GM21576 (cell line): ENCODE results near the gene GDPGP1.

Experiments
- ATAC-seq: cut with Tn5 transposase; IDR thresholded peaks from one replicate; pipeline ENCODE4 v1.9.1; 2021; ENCODE audit warnings: mild to moderate bottlenecking, moderate library complexity; ENCODE audit not compliant: unreplicated experiment

GDPGP1 gene

DNA sequence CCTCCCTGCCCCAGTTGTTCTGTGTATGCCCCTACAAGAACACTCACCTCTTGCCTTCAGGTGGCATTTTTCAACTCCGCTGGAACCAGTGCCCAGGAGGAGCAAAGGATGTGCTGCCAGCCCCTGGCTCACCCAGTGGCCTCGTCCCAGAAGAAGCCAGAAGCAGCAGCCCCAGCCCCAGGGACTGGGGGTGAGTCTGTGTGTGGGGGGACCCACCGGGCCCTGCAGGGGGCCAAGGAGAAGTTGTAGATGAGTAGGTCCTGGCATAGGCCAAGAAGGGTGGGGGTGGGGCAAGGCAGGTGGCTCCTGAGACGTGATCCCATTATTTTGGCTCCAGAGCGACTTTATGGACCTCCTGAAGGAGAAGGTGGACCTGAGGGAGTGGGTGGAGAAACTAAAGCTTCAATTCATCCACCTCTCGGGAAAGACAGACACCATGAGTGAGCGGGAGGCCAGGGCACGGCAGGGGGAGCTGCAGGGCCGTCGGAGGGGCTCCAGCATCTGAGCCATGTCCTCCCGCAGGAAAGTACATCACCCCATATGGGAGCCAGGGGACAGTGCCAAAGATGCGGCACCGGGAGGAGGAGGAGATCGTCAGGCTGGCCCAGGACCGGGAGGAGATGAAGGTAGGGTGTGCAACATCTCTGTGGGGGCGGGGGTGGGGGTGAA is 60.7 kb downstream of the GDPGP1 start:
- no peak for ATAC-seq

DNA sequence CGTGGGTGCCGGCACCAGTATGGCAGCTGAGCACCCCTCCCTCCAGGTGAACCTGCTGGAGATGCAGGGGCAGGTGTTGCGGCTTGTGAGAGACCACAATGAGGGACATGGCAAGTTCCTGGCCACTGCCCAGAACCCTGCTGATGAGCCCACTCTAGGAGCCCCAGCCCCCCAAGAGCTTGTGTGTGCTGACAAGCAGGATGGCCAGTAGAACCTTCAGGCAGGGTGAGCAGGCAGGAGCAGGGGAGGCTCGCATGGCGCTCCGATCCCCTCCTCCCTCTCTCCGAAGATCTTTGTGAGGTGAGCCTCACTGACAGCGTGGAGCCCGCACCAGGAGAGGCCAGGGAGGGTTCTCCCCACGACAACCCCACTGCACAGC is 61.2 kb downstream of the GDPGP1 start:
- ATAC-seq: no peak
